ENCODE results near the gene ZFAND4.

DNA sequence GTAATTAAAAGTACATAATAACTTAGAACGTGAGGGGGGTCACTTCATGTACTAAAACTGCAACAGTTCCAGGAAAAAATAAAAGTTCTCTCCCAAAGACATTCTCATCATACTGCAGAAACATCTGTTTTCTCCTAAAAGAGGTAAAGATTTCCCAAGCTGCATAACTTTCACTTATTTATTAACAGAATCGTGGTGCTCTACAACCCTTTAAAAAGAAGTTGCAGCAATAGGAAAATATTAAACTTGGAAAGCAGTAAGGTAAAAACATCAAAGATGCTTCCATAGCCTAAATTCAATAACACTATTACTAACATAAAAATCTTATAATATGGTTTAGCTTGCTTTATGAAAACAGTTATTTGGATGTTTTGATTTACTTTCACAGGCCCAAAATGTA is 23.3 kb downstream of the ZFAND4 start:
- TF ChIP-seq, protein P1, sequence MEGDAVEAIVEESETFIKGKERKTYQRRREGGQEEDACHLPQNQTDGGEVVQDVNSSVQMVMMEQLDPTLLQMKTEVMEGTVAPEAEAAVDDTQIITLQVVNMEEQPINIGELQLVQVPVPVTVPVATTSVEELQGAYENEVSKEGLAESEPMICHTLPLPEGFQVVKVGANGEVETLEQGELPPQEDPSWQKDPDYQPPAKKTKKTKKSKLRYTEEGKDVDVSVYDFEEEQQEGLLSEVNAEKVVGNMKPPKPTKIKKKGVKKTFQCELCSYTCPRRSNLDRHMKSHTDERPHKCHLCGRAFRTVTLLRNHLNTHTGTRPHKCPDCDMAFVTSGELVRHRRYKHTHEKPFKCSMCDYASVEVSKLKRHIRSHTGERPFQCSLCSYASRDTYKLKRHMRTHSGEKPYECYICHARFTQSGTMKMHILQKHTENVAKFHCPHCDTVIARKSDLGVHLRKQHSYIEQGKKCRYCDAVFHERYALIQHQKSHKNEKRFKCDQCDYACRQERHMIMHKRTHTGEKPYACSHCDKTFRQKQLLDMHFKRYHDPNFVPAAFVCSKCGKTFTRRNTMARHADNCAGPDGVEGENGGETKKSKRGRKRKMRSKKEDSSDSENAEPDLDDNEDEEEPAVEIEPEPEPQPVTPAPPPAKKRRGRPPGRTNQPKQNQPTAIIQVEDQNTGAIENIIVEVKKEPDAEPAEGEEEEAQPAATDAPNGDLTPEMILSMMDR (IDR thresholded peaks at IDR 0.05): no peak
- TF ChIP-seq POLR2A (IDR thresholded peaks at IDR 0.05): no peak

Measured in testis (tissue), 2 donors.